Fibroblast of mammary gland (primary cell): Measurements from ENCODE around the gene ITPKB.

Source experiments
- DNase-seq: peaks from one replicate; pipeline ENCODE4 v3.0.0-alpha.2; 2010; ENCODE audit warnings: low read depth
- H3K4me3 ChIP-seq: 2 replicates; pipeline ENCODE4 v1.5.1; 2011; ENCODE audit warnings: low read depth, mild to moderate bottlenecking, low read length, moderate library complexity; ENCODE audit not compliant: control insufficient read depth
- CTCF ChIP-seq: conservative IDR thresholded peaks from 2 replicates; pipeline ENCODE4 v1.5.1; 2011; ENCODE audit warnings: low read depth, low read length, inconsistent platforms; ENCODE audit not compliant: control insufficient read depth, insufficient read depth

The ITPKB gene

GRCh38 chr1:226688056-226688748 lies 50.9 kb downstream of the ITPKB start:
- H3K4me3 ChIP-seq, result no peak overlapping the region
- DNase-seq, result no peak
- TF ChIP-seq CTCF, result no peak

- TF ChIP-seq CTCF, result no peak
- DNase-seq, result no peak
- H3K4me3 ChIP-seq, result no peak overlapping the region
These were observed 51.7 kb downstream of the ITPKB start for GRCh38 chr1:226687426-226687825.

GRCh38 chr1:226686440-226687425 lies 52.3 kb downstream of the ITPKB start:
- H3K4me3 ChIP-seq, result no peak overlapping the region
- no peak for DNase-seq
- TF ChIP-seq CTCF, result no peak

GRCh38 chr1:226685196-226685820 lies 53.8 kb downstream of the ITPKB start:
- no peak for TF ChIP-seq CTCF
- no peak for DNase-seq

GRCh38 chr1:226684026-226684425 lies 55.1 kb downstream of the ITPKB start:
- TF ChIP-seq CTCF, result no peak
- H3K4me3 ChIP-seq, result no peak overlapping the region
- DNase-seq, result no peak

More at GRCh38 chr1:226685196-226685820, 53.8 kb downstream of the ITPKB start:
- H3K4me3 ChIP-seq, result no peak overlapping the region
